Iris pigment epithelial cell (primary cell): ENCODE results near the gene FOXP2.
"Not testable (repeated sequence)": the region's sequence is repeated elsewhere in the genome, so short reads cannot be mapped to it uniquely, and the experiment has no call there.

ENCODE experiments used
- DNase-seq: peaks from one replicate; pipeline ENCODE4 v3.0.0-alpha.2; 2011; ENCODE audit warnings: low read depth

Gene FOXP2

GRCh38 chr7:114504586-114504985, 90.0 kb downstream of the FOXP2 start:
- no peak for DNase-seq

GRCh38 chr7:114507381-114507780, 92.8 kb downstream of the FOXP2 start:
- DNase-seq: no peak

GRCh38 chr7:114508086-114508485, 93.5 kb downstream of the FOXP2 start:
- peak; percentile 28 for DNase-seq

GRCh38 chr7:114510824-114511223, 96.2 kb downstream of the FOXP2 start:
- not testable (repeated sequence) for DNase-seq

GRCh38 chr7:114519240-114519639, 104.6 kb downstream of the FOXP2 start:
- no peak for DNase-seq

GRCh38 chr7:114522081-114522480, 107.5 kb downstream of the FOXP2 start:
- no peak for DNase-seq

GRCh38 chr7:114527589-114527988, 113.0 kb downstream of the FOXP2 start:
- DNase-seq: no peak

- DNase-seq: peak; percentile 26
These were observed 115.5 kb downstream of the FOXP2 start for GRCh38 chr7:114530057-114530611.

GRCh38 chr7:114531326-114531725, 116.7 kb downstream of the FOXP2 start:
- DNase-seq: no peak

- no peak for DNase-seq
These were observed 118.5 kb downstream of the FOXP2 start for GRCh38 chr7:114533131-114533530.

- DNase-seq: no peak
These were observed 120.3 kb downstream of the FOXP2 start for GRCh38 chr7:114534953-114535352.

- peak; percentile 21 for DNase-seq
These were observed 125.0 kb downstream of the FOXP2 start for GRCh38 chr7:114539575-114539974.

GRCh38 chr7:114540291-114540690, 125.7 kb downstream of the FOXP2 start:
- no peak for DNase-seq

GRCh38 chr7:114547346-114547745, 132.7 kb downstream of the FOXP2 start:
- not testable (repeated sequence) for DNase-seq

GRCh38 chr7:114548081-114548980, 133.7 kb downstream of the FOXP2 start:
- no peak for DNase-seq

- DNase-seq: no peak
These were observed 140.3 kb downstream of the FOXP2 start for GRCh38 chr7:114554781-114555537.

- DNase-seq: no peak
These were observed 152.8 kb downstream of the FOXP2 start for GRCh38 chr7:114567416-114567815.

GRCh38 chr7:114569220-114569619, 154.6 kb downstream of the FOXP2 start:
- DNase-seq: no peak

- DNase-seq: peak; percentile 45
These were observed 159.8 kb downstream of the FOXP2 start for GRCh38 chr7:114574384-114574783.

GRCh38 chr7:114575098-114575497, 160.5 kb downstream of the FOXP2 start:
- no peak for DNase-seq

- DNase-seq: not testable (repeated sequence)
These were observed 166.3 kb downstream of the FOXP2 start for GRCh38 chr7:114580963-114581362.

- no peak for DNase-seq
These were observed 173.9 kb downstream of the FOXP2 start for GRCh38 chr7:114588506-114588905.

- DNase-seq: no peak
These were observed 174.8 kb downstream of the FOXP2 start for GRCh38 chr7:114589436-114589835.
